KOPT-K1 (cell line): ENCODE data around the gene SOHLH1.

Source experiments
- H3K27ac ChIP-seq: fragments of 200-600 bp; sonication (generic); 2 replicates; pipeline ENCODE4 v1.5.1; 2016; ENCODE audit warnings: antibody characterized with exemption, mild to moderate bottlenecking, low read depth, low read length; ENCODE audit not compliant: poor library complexity, severe bottlenecking
- H3K36me3 ChIP-seq: fragments of 200-600 bp; sonication (generic); 2 replicates; pipeline ENCODE4 v1.5.1; 2017; ENCODE audit warnings: antibody characterized with exemption, mild to moderate bottlenecking, low read length, moderate library complexity; ENCODE audit not compliant: insufficient read depth
- H3K9me3 ChIP-seq: fragments of 200-600 bp; sonication (generic); 2 replicates; pipeline ENCODE4 v1.5.1; 2017; ENCODE audit warnings: antibody characterized with exemption, low read length, mild to moderate bottlenecking; ENCODE audit not compliant: insufficient read depth, poor library complexity, severe bottlenecking

SOHLH1 gene

GRCh38 chr9:135716045-135716444 is 16.8 kb upstream of the SOHLH1 start:
- Histone ChIP-seq H3K27ac (no peak overlapping the region), H3K36me3 (no peaks in the 10 kb centered on the region), H3K9me3 (no peaks in the 10 kb centered on the region)

GRCh38 chr9:135715056-135715595 is 15.8 kb upstream of the SOHLH1 start:
- no peaks in the 10 kb centered on the region for H3K9me3 ChIP-seq
- H3K27ac ChIP-seq: no peak overlapping the region
- no peaks in the 10 kb centered on the region for H3K36me3 ChIP-seq

- no peak overlapping the region for H3K27ac ChIP-seq
- H3K9me3 ChIP-seq: no peaks in the 10 kb centered on the region
- no peaks in the 10 kb centered on the region for H3K36me3 ChIP-seq
Measured at GRCh38 chr9:135714242-135715055, 15.2 kb upstream of the SOHLH1 start.

DNA sequence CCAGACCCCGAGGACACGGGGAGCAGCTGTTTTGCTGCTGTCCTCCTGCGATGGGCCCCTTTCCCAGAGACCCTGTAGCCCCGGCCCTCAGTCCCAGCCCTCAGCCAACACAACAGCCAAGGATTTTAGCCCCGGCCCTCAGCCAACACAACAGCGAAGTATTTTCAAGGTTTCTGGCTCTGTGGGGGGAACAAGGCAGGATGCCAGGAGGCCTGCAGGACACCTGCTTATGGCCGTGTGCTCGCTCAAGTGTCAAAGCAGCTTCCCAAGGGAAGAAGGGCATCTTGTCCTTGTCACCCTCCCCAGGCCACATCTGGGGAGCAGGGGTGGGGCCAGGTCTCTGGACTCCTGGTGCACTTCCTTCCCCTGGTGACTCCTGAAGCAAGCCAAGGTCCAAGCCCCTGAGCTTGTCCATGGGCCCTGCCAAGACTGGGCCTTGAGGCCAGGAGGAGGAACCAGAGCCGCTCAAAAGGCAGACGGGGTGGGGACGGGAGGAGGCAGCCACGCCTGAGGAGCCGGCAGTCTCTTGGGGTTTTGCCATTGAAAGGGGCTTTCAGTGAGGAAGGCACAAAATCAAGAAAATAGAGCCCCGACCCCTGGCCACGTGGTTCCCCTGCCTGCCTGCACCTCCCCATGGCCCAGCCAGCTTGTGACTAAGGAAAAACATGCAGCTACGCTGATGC is 13.5 kb upstream of the SOHLH1 start:
- H3K27ac ChIP-seq: no peak overlapping the region
- H3K36me3 ChIP-seq: no peaks in the 10 kb centered on the region

DNA sequence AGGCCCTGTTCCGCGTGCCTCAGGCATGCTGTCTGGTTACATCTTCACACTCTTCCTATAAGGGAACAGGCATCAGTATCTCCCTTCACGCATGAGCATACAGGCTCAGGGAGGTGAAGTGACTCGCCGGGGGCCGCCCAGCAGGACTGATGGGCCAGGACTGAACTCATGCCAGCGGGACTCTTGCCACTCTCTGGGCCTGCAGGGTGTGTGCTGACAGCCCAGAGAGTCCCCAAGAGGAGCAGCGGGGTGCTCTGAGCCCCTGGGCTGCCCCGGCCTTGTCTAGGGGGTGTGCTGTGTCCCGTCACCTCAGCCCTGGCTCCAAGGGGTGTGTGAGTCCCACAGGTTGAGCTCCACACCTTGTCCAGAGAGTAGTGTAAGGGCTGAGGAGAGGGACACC is 12.6 kb upstream of the SOHLH1 start:
- Histone ChIP-seq H3K27ac (no peak overlapping the region), H3K9me3 (no peaks in the 10 kb centered on the region), H3K36me3 (no peaks in the 10 kb centered on the region)

More for the DNA sequence above, 13.5 kb upstream of the SOHLH1 start:
- H3K9me3 ChIP-seq: no peaks in the 10 kb centered on the region

DNA sequence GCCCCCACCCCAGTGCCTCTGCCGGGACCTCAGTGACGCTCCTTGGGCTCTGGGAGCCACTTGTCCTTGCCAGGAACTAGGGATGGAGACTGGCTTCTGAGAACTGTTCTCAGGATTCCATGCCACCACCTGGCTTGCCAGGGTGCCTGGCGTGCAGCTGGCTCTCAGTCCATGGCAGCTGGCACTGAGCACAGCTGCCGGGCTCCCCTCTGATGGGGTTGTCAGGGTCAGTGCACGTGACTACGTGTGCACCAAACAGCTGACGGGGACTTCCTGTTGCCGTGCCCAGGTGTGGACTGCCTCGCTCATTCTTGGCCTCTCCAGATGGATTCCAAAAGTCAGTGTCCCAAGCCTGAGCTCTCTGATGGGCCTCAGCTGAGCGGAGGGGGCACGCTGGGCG is 12.1 kb upstream of the SOHLH1 start:
- H3K9me3 ChIP-seq: no peaks in the 10 kb centered on the region
- H3K27ac ChIP-seq: no peak overlapping the region
- no peaks in the 10 kb centered on the region for H3K36me3 ChIP-seq

- H3K36me3 ChIP-seq: no peaks in the 10 kb centered on the region
- H3K9me3 ChIP-seq: no peaks in the 10 kb centered on the region
- H3K27ac ChIP-seq: no peak overlapping the region
Measured at GRCh38 chr9:135708164-135708563, 8.9 kb upstream of the SOHLH1 start.

DNA sequence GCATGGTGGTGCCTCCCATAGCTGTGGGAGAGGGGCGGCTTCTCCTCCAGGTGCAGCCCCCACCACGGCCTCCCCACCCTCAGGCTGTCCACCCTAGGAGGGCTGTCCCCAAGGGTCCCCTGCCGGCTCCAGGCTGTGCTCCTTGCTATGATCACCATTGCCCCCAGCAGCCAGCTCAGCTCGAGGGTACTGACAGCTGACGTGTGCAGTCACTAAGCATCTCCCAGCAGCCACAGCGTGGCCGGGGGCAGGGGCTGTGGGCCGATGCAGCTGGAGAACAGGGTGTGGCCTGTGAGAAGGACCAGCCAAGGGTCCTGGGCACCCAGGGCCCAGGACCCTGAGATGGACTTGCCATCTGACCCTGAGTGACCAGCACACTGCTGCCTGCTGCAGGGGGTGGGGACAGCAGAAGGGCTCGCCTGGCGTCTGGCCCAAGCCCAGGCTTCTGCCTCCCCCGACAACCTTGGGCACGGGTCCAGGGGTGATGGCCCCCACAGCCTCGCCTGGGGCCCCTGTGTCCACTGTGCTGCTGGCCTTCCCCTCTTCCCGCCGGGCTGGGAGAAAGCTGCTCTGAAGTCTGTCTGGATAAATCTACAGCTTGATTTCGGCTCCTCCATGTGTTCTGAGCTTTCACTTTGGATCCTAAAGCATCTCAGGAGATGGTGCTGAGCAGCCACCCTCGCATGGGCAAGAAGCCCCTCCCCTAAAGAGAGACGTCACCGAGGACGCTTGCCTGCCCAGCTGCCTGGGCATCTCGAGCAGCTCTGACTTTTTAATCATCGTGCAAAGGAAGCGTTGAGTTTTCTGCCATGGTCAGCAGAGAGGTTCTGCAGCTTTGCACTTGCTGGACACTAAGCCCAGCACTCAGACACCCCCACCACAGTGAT is 8.2 kb upstream of the SOHLH1 start:
- no peak overlapping the region for H3K27ac ChIP-seq
- H3K36me3 ChIP-seq: no peaks in the 10 kb centered on the region
- H3K9me3 ChIP-seq: no peaks in the 10 kb centered on the region

- Histone ChIP-seq H3K9me3 (no peaks in the 10 kb centered on the region), H3K27ac (no peak overlapping the region), H3K36me3 (no peaks in the 10 kb centered on the region)
Measured at GRCh38 chr9:135706288-135706687, 7.0 kb upstream of the SOHLH1 start.

DNA sequence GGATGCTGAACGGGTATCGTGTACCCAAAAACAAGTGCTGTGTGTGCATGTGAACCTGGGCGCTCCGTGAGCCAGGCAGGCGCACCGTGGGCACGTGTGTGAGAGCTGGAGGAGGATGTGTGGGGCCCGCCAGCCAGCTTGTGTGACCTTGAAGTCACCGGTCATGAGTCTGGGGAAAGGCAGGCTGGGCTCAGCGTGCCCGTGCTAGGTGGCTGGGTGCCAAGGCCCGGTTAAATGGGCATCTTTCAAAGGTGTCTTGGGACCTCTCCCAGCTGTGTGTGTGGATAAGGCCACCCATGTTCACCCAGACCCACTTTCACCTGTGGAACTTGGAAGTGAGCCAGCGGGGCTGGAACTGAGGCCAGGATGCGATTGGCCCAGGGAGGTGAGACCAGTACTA is 6.1 kb upstream of the SOHLH1 start:
- no peaks in the 10 kb centered on the region for H3K36me3 ChIP-seq
- no peaks in the 10 kb centered on the region for H3K9me3 ChIP-seq
- no peak overlapping the region for H3K27ac ChIP-seq

DNA sequence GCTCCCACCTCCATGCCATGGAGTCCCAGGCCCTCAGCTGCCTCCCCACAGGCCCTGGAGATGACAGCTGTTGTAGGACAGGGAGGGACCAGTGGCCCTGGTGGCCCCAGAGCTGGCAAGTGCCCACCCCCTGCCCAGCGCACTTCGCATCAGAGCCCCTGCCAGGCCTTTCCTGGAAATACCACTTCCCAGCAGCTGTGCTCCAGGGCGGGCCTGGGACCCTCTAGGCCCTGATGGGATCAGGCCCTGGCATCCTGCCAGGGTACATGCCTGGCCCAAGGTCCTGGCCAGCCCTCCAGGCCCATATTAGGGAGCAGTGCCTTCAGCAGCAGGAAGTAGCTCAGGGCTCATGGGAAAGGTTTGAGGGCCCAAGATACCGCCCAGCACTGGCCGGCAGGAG is 5.2 kb upstream of the SOHLH1 start:
- no peaks in the 10 kb centered on the region for H3K9me3 ChIP-seq
- H3K36me3 ChIP-seq: no peaks in the 10 kb centered on the region
- no peak overlapping the region for H3K27ac ChIP-seq

DNA sequence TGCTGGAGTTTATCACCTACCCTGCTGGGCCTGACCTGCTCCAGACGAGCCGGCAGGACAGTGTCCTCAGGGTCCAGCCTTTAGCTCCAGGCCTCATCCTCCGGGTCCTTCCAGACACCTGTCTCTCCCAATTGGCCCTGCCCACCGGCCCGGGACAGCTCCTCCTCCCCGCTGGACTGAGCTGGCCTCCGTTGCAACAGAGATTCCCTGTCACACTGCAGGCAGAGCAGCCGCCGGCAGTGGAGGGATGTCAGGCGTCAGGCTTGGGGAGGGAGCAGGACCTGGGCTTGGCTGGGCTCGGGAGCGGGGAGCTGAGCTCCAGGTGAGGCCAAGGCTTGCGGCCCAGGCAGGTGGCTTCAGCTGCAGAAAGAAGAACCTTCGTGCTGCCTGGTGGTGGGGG is 4.4 kb upstream of the SOHLH1 start:
- Histone ChIP-seq H3K9me3 (no peaks in the 10 kb centered on the region), H3K27ac (no peak overlapping the region), H3K36me3 (no peaks in the 10 kb centered on the region)

GRCh38 chr9:135701959-135702721 is 2.9 kb upstream of the SOHLH1 start, which contains the start of gene KCNT1:
TSS of gene KCNT1 (plus strand) at chr9:135702185. CDS start at chr9:135702259, 74 bp downstream.
- no peaks in the 10 kb centered on the region for H3K36me3 ChIP-seq
- no peaks in the 10 kb centered on the region for H3K9me3 ChIP-seq
- H3K27ac ChIP-seq: no peak within 1 kb of the TSS
